ENCODE data around the gene ABR. TPM values are rescaled to one million over a fixed set of nuclear protein-coding genes. Genes with fewer than 3 reads are reported as not detected.

The ABR gene
- total RNA-seq, 1 donor from 2014 or later: 70.9 TPM

GRCh38 chr17:1107777-1108477 lies 71.9 kb downstream of the ABR start:
- Histone ChIP-seq H3K4me3 (ENCODE audit: insufficient read depth, low read depth, low read length) (peak overlapping the region; percentile 66), H3K36me3 (ENCODE audit: insufficient read depth, low read length) (no peaks in the 10 kb centered on the region), H3K27me3 (ENCODE audit: insufficient read depth, low read length) (no peaks in the 10 kb centered on the region), H3K4me2 (ENCODE audit: low read length) (peak overlapping the region; percentile 90), H3K9me3 (ENCODE audit: insufficient read depth, low read depth, low read length) (no peaks in the 10 kb centered on the region), H2AFZ (ENCODE audit: low read depth, low read length) (no peak overlapping the region), H3K27ac (ENCODE audit: low read depth, low read length) (no peak overlapping the region), H4K20me1 (ENCODE audit: insufficient read depth, low read length) (peaks cover 48% of the 10 kb centered on the region), H3K9ac (ENCODE audit: low read length) (peak overlapping the region; percentile 68), H3K4me1 (ENCODE audit: insufficient read depth, low read length) (peaks cover 37% of the 10 kb centered on the region), H3K79me2 (ENCODE audit: insufficient read depth, low read length) (peaks cover 67% of the 10 kb centered on the region)
- DNase-seq (ENCODE audit: low read depth) (no peak), FAIRE-seq (no peak)
- Mint-ChIP-seq H3K27ac (ENCODE audit: unreplicated experiment) (no peak overlapping the region), H3K9me3 (ENCODE audit: unreplicated experiment) (no peaks in the 10 kb centered on the region), H3K4me1 (ENCODE audit: low read depth, unreplicated experiment) (peaks cover 20% of the 10 kb centered on the region), H3K4me3 (ENCODE audit: unreplicated experiment) (peak overlapping the region; percentile 81), H3K36me3 (ENCODE audit: low read depth, unreplicated experiment) (peaks cover 5% of the 10 kb centered on the region), H3K27me3 (ENCODE audit: low read depth, unreplicated experiment) (no peaks in the 10 kb centered on the region)
- TF ChIP-seq EZH2 (IDR thresholded peaks at IDR 0.05; ENCODE audit: insufficient read depth, low read length) (no peak), CTCF (IDR thresholded peaks at IDR 0.05; ENCODE audit: insufficient read depth, low read depth, low read length) (no peak)

GRCh38 chr17:1107083-1107776 lies 72.6 kb downstream of the ABR start:
- FAIRE-seq: no peak
- Histone ChIP-seq H3K27me3 (ENCODE audit: insufficient read depth, low read length) (no peaks in the 10 kb centered on the region), H3K4me3 (ENCODE audit: insufficient read depth, low read depth, low read length) (peak overlapping the region; percentile 66), H3K4me2 (ENCODE audit: low read length) (peak overlapping the region; percentile 90), H2AFZ (ENCODE audit: low read depth, low read length) (no peak overlapping the region), H3K27ac (ENCODE audit: low read depth, low read length) (no peak overlapping the region), H3K36me3 (ENCODE audit: insufficient read depth, low read length) (no peaks in the 10 kb centered on the region), H4K20me1 (ENCODE audit: insufficient read depth, low read length) (peaks cover 48% of the 10 kb centered on the region), H3K9me3 (ENCODE audit: insufficient read depth, low read depth, low read length) (no peaks in the 10 kb centered on the region), H3K9ac (ENCODE audit: low read length) (peak overlapping the region; percentile 68), H3K4me1 (ENCODE audit: insufficient read depth, low read length) (peaks cover 37% of the 10 kb centered on the region), H3K79me2 (ENCODE audit: insufficient read depth, low read length) (peaks cover 63% of the 10 kb centered on the region)
- Mint-ChIP-seq H3K27me3 (ENCODE audit: low read depth, unreplicated experiment) (no peaks in the 10 kb centered on the region), H3K36me3 (ENCODE audit: low read depth, unreplicated experiment) (peaks cover 5% of the 10 kb centered on the region), H3K9me3 (ENCODE audit: unreplicated experiment) (no peaks in the 10 kb centered on the region), H3K27ac (ENCODE audit: unreplicated experiment) (no peak overlapping the region), H3K4me3 (ENCODE audit: unreplicated experiment) (peak overlapping the region; percentile 81), H3K4me1 (ENCODE audit: low read depth, unreplicated experiment) (peaks cover 19% of the 10 kb centered on the region)
- DNase-seq (ENCODE audit: low read depth): no peak
- TF ChIP-seq CTCF (IDR thresholded peaks at IDR 0.05; ENCODE audit: insufficient read depth, low read depth, low read length) (no peak), EZH2 (IDR thresholded peaks at IDR 0.05; ENCODE audit: insufficient read depth, low read length) (no peak)

- H3K36me3 Mint-ChIP-seq (ENCODE audit: low read depth, unreplicated experiment): peaks cover 12% of the 10 kb centered on the region
- H3K79me2 ChIP-seq (ENCODE audit: insufficient read depth, low read length): peaks cover 59% of the 10 kb centered on the region
- H3K27me3 Mint-ChIP-seq (ENCODE audit: low read depth, unreplicated experiment): no peaks in the 10 kb centered on the region
- no peak overlapping the region for H3K27ac Mint-ChIP-seq (ENCODE audit: unreplicated experiment)
- no peak overlapping the region for H2AFZ ChIP-seq (ENCODE audit: low read depth, low read length)
- no peak overlapping the region for H3K27ac ChIP-seq (ENCODE audit: low read depth, low read length)
- H3K4me1 Mint-ChIP-seq (ENCODE audit: low read depth, unreplicated experiment): peaks cover 4% of the 10 kb centered on the region
- no peak overlapping the region for H3K4me3 Mint-ChIP-seq (ENCODE audit: unreplicated experiment)
- H4K20me1 ChIP-seq (ENCODE audit: insufficient read depth, low read length): peaks cover 60% of the 10 kb centered on the region
- peaks cover under 1% of the 10 kb centered on the region for H3K36me3 ChIP-seq (ENCODE audit: insufficient read depth, low read length)
- no peak overlapping the region for H3K9ac ChIP-seq (ENCODE audit: low read length)
- no peaks in the 10 kb centered on the region for H3K9me3 ChIP-seq (ENCODE audit: insufficient read depth, low read depth, low read length)
- H3K4me2 ChIP-seq (ENCODE audit: low read length): no peak overlapping the region
- no peaks in the 10 kb centered on the region for H3K27me3 ChIP-seq (ENCODE audit: insufficient read depth, low read length)
- H3K4me3 ChIP-seq (ENCODE audit: insufficient read depth, low read depth, low read length): no peak overlapping the region
- H3K4me1 ChIP-seq (ENCODE audit: insufficient read depth, low read length): peaks cover 13% of the 10 kb centered on the region
- H3K9me3 Mint-ChIP-seq (ENCODE audit: unreplicated experiment): no peaks in the 10 kb centered on the region
- TF ChIP-seq CTCF (IDR thresholded peaks at IDR 0.05; ENCODE audit: insufficient read depth, low read depth, low read length): no peak
- no peak for TF ChIP-seq EZH2 (IDR thresholded peaks at IDR 0.05; ENCODE audit: insufficient read depth, low read length)
- DNase-seq (ENCODE audit: low read depth) (no peak), FAIRE-seq (no peak)
Observed at GRCh38 chr17:1104222-1104621, 75.6 kb downstream of the ABR start.

Data from astrocyte (in vitro differentiated cells and primary cell).